Activated T-helper 17 cell treated with anti-CD3 and anti-CD28 coated beads, Interleukin-2, amount 50 U/mL, for 72 hours (primary cell): ENCODE data around the gene KIAA0753. TPM values are rescaled to one million over a fixed set of nuclear protein-coding genes. Genes with fewer than 3 reads are reported as not detected.

Source experiments
- ATAC-seq: fragments of 150-1000 bp; cut with Tn5 transposase; replicated peaks from 2 replicates; pipeline ENCODE4 v1.10.0; 2021; ENCODE audit warnings: mild to moderate bottlenecking, moderate library complexity
- H3K27ac Mint-ChIP-seq: one replicate; pipeline ENCODE4 v1.8.0; 2022; ENCODE audit warnings: mixed read lengths
- H3K27me3 Mint-ChIP-seq: one replicate; pipeline ENCODE4 v1.8.0; 2022; ENCODE audit warnings: mixed read lengths
- H3K36me3 Mint-ChIP-seq: one replicate; pipeline ENCODE4 v1.8.0; 2022; ENCODE audit warnings: low read depth, mild to moderate bottlenecking, mixed read lengths
- H3K4me1 Mint-ChIP-seq: one replicate; pipeline ENCODE4 v1.8.0; 2022; ENCODE audit warnings: mixed read lengths
- H3K4me3 Mint-ChIP-seq: one replicate; pipeline ENCODE4 v1.8.0; 2022; ENCODE audit warnings: mild to moderate bottlenecking, mixed read lengths
- H3K9me3 Mint-ChIP-seq: one replicate; pipeline ENCODE4 v1.8.0; 2022; ENCODE audit warnings: mixed read lengths
- total RNA-seq, 2 donors: library from RNA; stranded (reverse); gene quantifications; one replicate each; pipeline ENCODE4 v1.2.3, GENCODE V29; 2022

Gene KIAA0753
- total RNA-seq, 2 donors from 2014 or later, result 17.6 to 24.2 TPM

GRCh38 chr17:6639586-6640535 is 650 bp downstream of the KIAA0753 start:
- no peaks in the 10 kb centered on the region for H3K9me3 Mint-ChIP-seq
- ATAC-seq, result peak; percentile 25
- peak overlapping the region; percentile 98 for H3K27ac Mint-ChIP-seq
- peak overlapping the region; percentile 99 for H3K4me3 Mint-ChIP-seq
- no peaks in the 10 kb centered on the region for H3K27me3 Mint-ChIP-seq
- H3K36me3 Mint-ChIP-seq, result peaks cover 48% of the 10 kb centered on the region
- peaks cover 30% of the 10 kb centered on the region for H3K4me1 Mint-ChIP-seq

- no peak for ATAC-seq
- peak overlapping the region; percentile 99 for H3K4me3 Mint-ChIP-seq
- H3K4me1 Mint-ChIP-seq, result peaks cover 23% of the 10 kb centered on the region
- H3K9me3 Mint-ChIP-seq, result no peaks in the 10 kb centered on the region
- no peaks in the 10 kb centered on the region for H3K27me3 Mint-ChIP-seq
- H3K36me3 Mint-ChIP-seq, result peaks cover 48% of the 10 kb centered on the region
- H3K27ac Mint-ChIP-seq, result peak overlapping the region; percentile 98
Measured at GRCh38 chr17:6639014-6639585, 1.4 kb downstream of the KIAA0753 start.

- no peaks in the 10 kb centered on the region for H3K27me3 Mint-ChIP-seq
- peak overlapping the region; percentile 99 for H3K4me3 Mint-ChIP-seq
- H3K9me3 Mint-ChIP-seq, result no peaks in the 10 kb centered on the region
- peak overlapping the region; percentile 98 for H3K27ac Mint-ChIP-seq
- H3K4me1 Mint-ChIP-seq, result peaks cover 14% of the 10 kb centered on the region
- peaks cover 48% of the 10 kb centered on the region for H3K36me3 Mint-ChIP-seq
- no peak for ATAC-seq
Measured at GRCh38 chr17:6638046-6638908, 2.2 kb downstream of the KIAA0753 start.

- no peaks in the 10 kb centered on the region for H3K27me3 Mint-ChIP-seq
- H3K4me1 Mint-ChIP-seq, result peaks cover 9% of the 10 kb centered on the region
- no peaks in the 10 kb centered on the region for H3K9me3 Mint-ChIP-seq
- peak overlapping the region; percentile 64 for H3K27ac Mint-ChIP-seq
- H3K36me3 Mint-ChIP-seq, result peaks cover 48% of the 10 kb centered on the region
- no peak for ATAC-seq
- no peak overlapping the region for H3K4me3 Mint-ChIP-seq
Measured at GRCh38 chr17:6637458-6637840, 3.1 kb downstream of the KIAA0753 start.

- H3K27me3 Mint-ChIP-seq, result no peaks in the 10 kb centered on the region
- H3K4me3 Mint-ChIP-seq, result no peak overlapping the region
- peaks cover 48% of the 10 kb centered on the region for H3K36me3 Mint-ChIP-seq
- no peak for ATAC-seq
- no peak overlapping the region for H3K27ac Mint-ChIP-seq
- peaks cover 6% of the 10 kb centered on the region for H3K4me1 Mint-ChIP-seq
- no peaks in the 10 kb centered on the region for H3K9me3 Mint-ChIP-seq
Measured at GRCh38 chr17:6636616-6637457, 3.7 kb downstream of the KIAA0753 start.

- no peak for ATAC-seq
- peaks cover 10% of the 10 kb centered on the region for H3K4me1 Mint-ChIP-seq
- H3K4me3 Mint-ChIP-seq, result no peak overlapping the region
- no peaks in the 10 kb centered on the region for H3K27me3 Mint-ChIP-seq
- no peaks in the 10 kb centered on the region for H3K9me3 Mint-ChIP-seq
- H3K36me3 Mint-ChIP-seq, result peaks cover 48% of the 10 kb centered on the region
- no peak overlapping the region for H3K27ac Mint-ChIP-seq
Measured at GRCh38 chr17:6636105-6636504, 4.4 kb downstream of the KIAA0753 start.

GRCh38 chr17:6633263-6633662 is 7.2 kb downstream of the KIAA0753 start:
- H3K4me1 Mint-ChIP-seq, result peaks cover 14% of the 10 kb centered on the region

GRCh38 chr17:6632530-6632929 is 8.0 kb downstream of the KIAA0753 start:
- H3K27me3 Mint-ChIP-seq, result no peaks in the 10 kb centered on the region
- no peaks in the 10 kb centered on the region for H3K9me3 Mint-ChIP-seq
- H3K4me3 Mint-ChIP-seq, result no peak overlapping the region
- H3K27ac Mint-ChIP-seq, result no peak overlapping the region
- H3K36me3 Mint-ChIP-seq, result peaks cover 72% of the 10 kb centered on the region
- no peak for ATAC-seq
- peaks cover 9% of the 10 kb centered on the region for H3K4me1 Mint-ChIP-seq

More at GRCh38 chr17:6633263-6633662, 7.2 kb downstream of the KIAA0753 start:
- no peak for ATAC-seq
- Mint-ChIP-seq H3K9me3 (no peaks in the 10 kb centered on the region), H3K4me3 (no peak overlapping the region), H3K27me3 (no peaks in the 10 kb centered on the region), H3K36me3 (peaks cover 65% of the 10 kb centered on the region), H3K27ac (no peak overlapping the region)

- no peak overlapping the region for H3K4me3 Mint-ChIP-seq
- H3K27me3 Mint-ChIP-seq, result no peaks in the 10 kb centered on the region
- H3K36me3 Mint-ChIP-seq, result peaks cover 88% of the 10 kb centered on the region
- ATAC-seq, result no peak
- H3K27ac Mint-ChIP-seq, result no peak overlapping the region
- H3K4me1 Mint-ChIP-seq, result peaks cover 9% of the 10 kb centered on the region
- H3K9me3 Mint-ChIP-seq, result no peaks in the 10 kb centered on the region
Measured at GRCh38 chr17:6630390-6630789, 10.1 kb downstream of the KIAA0753 start.

- H3K36me3 Mint-ChIP-seq, result peaks cover 86% of the 10 kb centered on the region
- H3K9me3 Mint-ChIP-seq, result no peaks in the 10 kb centered on the region
- no peak for ATAC-seq
- no peaks in the 10 kb centered on the region for H3K27me3 Mint-ChIP-seq
- H3K4me3 Mint-ChIP-seq, result no peak overlapping the region
- no peak overlapping the region for H3K27ac Mint-ChIP-seq
- H3K4me1 Mint-ChIP-seq, result peaks cover 9% of the 10 kb centered on the region
Measured at GRCh38 chr17:6627019-6627418, 13.5 kb downstream of the KIAA0753 start.

- Mint-ChIP-seq H3K4me1 (peaks cover 9% of the 10 kb centered on the region), H3K27ac (no peak overlapping the region), H3K9me3 (no peaks in the 10 kb centered on the region), H3K4me3 (no peak overlapping the region), H3K36me3 (peaks cover 87% of the 10 kb centered on the region), H3K27me3 (no peaks in the 10 kb centered on the region)
- ATAC-seq, result no peak
Measured at GRCh38 chr17:6626616-6627015, 13.9 kb downstream of the KIAA0753 start.

GRCh38 chr17:6623941-6624340 is 16.6 kb downstream of the KIAA0753 start:
- no peaks in the 10 kb centered on the region for H3K4me1 Mint-ChIP-seq
- H3K4me3 Mint-ChIP-seq, result no peak overlapping the region
- no peak for ATAC-seq
- no peaks in the 10 kb centered on the region for H3K9me3 Mint-ChIP-seq
- peaks cover 90% of the 10 kb centered on the region for H3K36me3 Mint-ChIP-seq
- H3K27ac Mint-ChIP-seq, result no peak overlapping the region
- no peaks in the 10 kb centered on the region for H3K27me3 Mint-ChIP-seq

GRCh38 chr17:6611231-6611630 is 29.3 kb downstream of the KIAA0753 start:
- Mint-ChIP-seq H3K9me3 (no peaks in the 10 kb centered on the region), H3K4me1 (no peaks in the 10 kb centered on the region), H3K36me3 (peaks cover 79% of the 10 kb centered on the region), H3K27ac (no peak overlapping the region), H3K4me3 (no peak overlapping the region), H3K27me3 (no peaks in the 10 kb centered on the region)
- ATAC-seq, result no peak

- no peaks in the 10 kb centered on the region for H3K27me3 Mint-ChIP-seq
- no peak overlapping the region for H3K4me3 Mint-ChIP-seq
- no peak overlapping the region for H3K27ac Mint-ChIP-seq
- no peaks in the 10 kb centered on the region for H3K4me1 Mint-ChIP-seq
- no peak for ATAC-seq
- H3K9me3 Mint-ChIP-seq, result no peaks in the 10 kb centered on the region
- peaks cover 91% of the 10 kb centered on the region for H3K36me3 Mint-ChIP-seq
Measured at GRCh38 chr17:6610011-6610410, 30.5 kb downstream of the KIAA0753 start.
